Mesendoderm (in vitro differentiated cells): ENCODE data around the gene CNTN2. TPM values are rescaled to one million over a fixed set of nuclear protein-coding genes. Genes with fewer than 3 reads are reported as not detected.
A peak's percentile ranks its signal among the peaks of the same experiment; 100 is the strongest.

Source experiments
- DNase-seq: peaks from one replicate; pipeline ENCODE4 v3.0.0; 2013
- H2AK5ac ChIP-seq: 2 replicates; pipeline ENCODE4 v1.6.1; 2013; ENCODE audit warnings: low read length, inconsistent platforms
- H2BK120ac ChIP-seq: 2 replicates; pipeline ENCODE4 v1.6.1; 2013; ENCODE audit warnings: low read depth, mild to moderate bottlenecking, low read length, moderate library complexity, mixed read lengths
- H2BK15ac ChIP-seq: replicated peaks from 2 replicates; pipeline ENCODE4 v1.6.1; 2013; ENCODE audit warnings: low read depth, mild to moderate bottlenecking, moderate library complexity
- H2BK5ac ChIP-seq: 2 replicates; pipeline ENCODE4 v1.6.1; 2013; ENCODE audit warnings: low read length, inconsistent platforms
- H3K18ac ChIP-seq: 2 replicates; pipeline ENCODE4 v1.6.1; 2013; ENCODE audit warnings: mild to moderate bottlenecking, low read length, mixed read lengths
- H3K23ac ChIP-seq: one replicate; pipeline ENCODE4 v1.6.1; 2013; ENCODE audit warnings: low read length
- H3K27ac ChIP-seq: 2 replicates; pipeline ENCODE4 v1.5.1; 2013; ENCODE audit warnings: low read depth, mild to moderate bottlenecking, inconsistent platforms, low read length, moderate library complexity
- H3K27me3 ChIP-seq: 2 replicates; pipeline ENCODE4 v1.6.1; 2013; ENCODE audit warnings: low read length, control low read depth, mild to moderate bottlenecking, inconsistent platforms; ENCODE audit not compliant: insufficient read depth, poor library complexity
- H3K36me3 ChIP-seq: 2 replicates; pipeline ENCODE4 v1.6.1; 2013; ENCODE audit warnings: low read length, inconsistent platforms; ENCODE audit not compliant: control insufficient read depth, insufficient read depth
- H3K4ac ChIP-seq: one replicate; pipeline ENCODE4 v1.6.1; 2013; ENCODE audit warnings: low read depth, mild to moderate bottlenecking, low read length, moderate library complexity
- H3K4me1 ChIP-seq: 2 replicates; pipeline ENCODE4 v1.6.1; 2013; ENCODE audit warnings: low read depth, low read length, inconsistent platforms; ENCODE audit not compliant: control insufficient read depth
- H3K4me2 ChIP-seq: 2 replicates; pipeline ENCODE4 v1.6.1; 2013; ENCODE audit warnings: low read length
- H3K4me3 ChIP-seq: 2 replicates; pipeline ENCODE4 v1.5.1; 2013; ENCODE audit warnings: mild to moderate bottlenecking, low read length
- H3K56ac ChIP-seq: one replicate; pipeline ENCODE4 v1.6.1; 2013; ENCODE audit warnings: low read length
- H3K79me1 ChIP-seq: 2 replicates; pipeline ENCODE4 v1.6.1; 2013; ENCODE audit warnings: low read length, inconsistent platforms
- H3K79me2 ChIP-seq: 2 replicates; pipeline ENCODE4 v1.6.1; 2013; ENCODE audit warnings: mild to moderate bottlenecking, low read length; ENCODE audit not compliant: control insufficient read depth, insufficient read depth
- H3K9ac ChIP-seq: 2 replicates; pipeline ENCODE4 v1.6.1; 2013; ENCODE audit warnings: low read length, inconsistent platforms
- H4K5ac ChIP-seq: one replicate; pipeline ENCODE4 v1.6.1; 2013; ENCODE audit warnings: low read length
- H4K8ac ChIP-seq: one replicate; pipeline ENCODE4 v1.6.1; 2013; ENCODE audit warnings: low read depth, mild to moderate bottlenecking, control low read depth, low read length, moderate library complexity
- WGBS: extraction: QIAGEN DNeasy Blood & Tissue Kit; methylation state at CpG from one replicate; pipeline ENCODE4 v1.1.7; 2013; ENCODE audit warnings: low lambda C conversion rate, missing lambda C conversion rate; ENCODE audit not compliant: insufficient coverage; ENCODE audit errors: extremely low coverage; 5-methylcytosine and 5-hydroxymethylcytosine counted together
- polyA plus RNA-seq, 2 experiments: library from polyadenylated mRNA; stranded (reverse); fragments of 200-250 nt; gene quantifications; one replicate each; pipeline ENCODE4 v1.2.3, GENCODE V29; 2013

Gene CNTN2, protein sequence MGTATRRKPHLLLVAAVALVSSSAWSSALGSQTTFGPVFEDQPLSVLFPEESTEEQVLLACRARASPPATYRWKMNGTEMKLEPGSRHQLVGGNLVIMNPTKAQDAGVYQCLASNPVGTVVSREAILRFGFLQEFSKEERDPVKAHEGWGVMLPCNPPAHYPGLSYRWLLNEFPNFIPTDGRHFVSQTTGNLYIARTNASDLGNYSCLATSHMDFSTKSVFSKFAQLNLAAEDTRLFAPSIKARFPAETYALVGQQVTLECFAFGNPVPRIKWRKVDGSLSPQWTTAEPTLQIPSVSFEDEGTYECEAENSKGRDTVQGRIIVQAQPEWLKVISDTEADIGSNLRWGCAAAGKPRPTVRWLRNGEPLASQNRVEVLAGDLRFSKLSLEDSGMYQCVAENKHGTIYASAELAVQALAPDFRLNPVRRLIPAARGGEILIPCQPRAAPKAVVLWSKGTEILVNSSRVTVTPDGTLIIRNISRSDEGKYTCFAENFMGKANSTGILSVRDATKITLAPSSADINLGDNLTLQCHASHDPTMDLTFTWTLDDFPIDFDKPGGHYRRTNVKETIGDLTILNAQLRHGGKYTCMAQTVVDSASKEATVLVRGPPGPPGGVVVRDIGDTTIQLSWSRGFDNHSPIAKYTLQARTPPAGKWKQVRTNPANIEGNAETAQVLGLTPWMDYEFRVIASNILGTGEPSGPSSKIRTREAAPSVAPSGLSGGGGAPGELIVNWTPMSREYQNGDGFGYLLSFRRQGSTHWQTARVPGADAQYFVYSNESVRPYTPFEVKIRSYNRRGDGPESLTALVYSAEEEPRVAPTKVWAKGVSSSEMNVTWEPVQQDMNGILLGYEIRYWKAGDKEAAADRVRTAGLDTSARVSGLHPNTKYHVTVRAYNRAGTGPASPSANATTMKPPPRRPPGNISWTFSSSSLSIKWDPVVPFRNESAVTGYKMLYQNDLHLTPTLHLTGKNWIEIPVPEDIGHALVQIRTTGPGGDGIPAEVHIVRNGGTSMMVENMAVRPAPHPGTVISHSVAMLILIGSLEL
- 0.49 TPM for polyA plus RNA-seq (2013, experiment 1 of 2)
- polyA plus RNA-seq (2013, experiment 2 of 2), result 0.53 TPM

DNA sequence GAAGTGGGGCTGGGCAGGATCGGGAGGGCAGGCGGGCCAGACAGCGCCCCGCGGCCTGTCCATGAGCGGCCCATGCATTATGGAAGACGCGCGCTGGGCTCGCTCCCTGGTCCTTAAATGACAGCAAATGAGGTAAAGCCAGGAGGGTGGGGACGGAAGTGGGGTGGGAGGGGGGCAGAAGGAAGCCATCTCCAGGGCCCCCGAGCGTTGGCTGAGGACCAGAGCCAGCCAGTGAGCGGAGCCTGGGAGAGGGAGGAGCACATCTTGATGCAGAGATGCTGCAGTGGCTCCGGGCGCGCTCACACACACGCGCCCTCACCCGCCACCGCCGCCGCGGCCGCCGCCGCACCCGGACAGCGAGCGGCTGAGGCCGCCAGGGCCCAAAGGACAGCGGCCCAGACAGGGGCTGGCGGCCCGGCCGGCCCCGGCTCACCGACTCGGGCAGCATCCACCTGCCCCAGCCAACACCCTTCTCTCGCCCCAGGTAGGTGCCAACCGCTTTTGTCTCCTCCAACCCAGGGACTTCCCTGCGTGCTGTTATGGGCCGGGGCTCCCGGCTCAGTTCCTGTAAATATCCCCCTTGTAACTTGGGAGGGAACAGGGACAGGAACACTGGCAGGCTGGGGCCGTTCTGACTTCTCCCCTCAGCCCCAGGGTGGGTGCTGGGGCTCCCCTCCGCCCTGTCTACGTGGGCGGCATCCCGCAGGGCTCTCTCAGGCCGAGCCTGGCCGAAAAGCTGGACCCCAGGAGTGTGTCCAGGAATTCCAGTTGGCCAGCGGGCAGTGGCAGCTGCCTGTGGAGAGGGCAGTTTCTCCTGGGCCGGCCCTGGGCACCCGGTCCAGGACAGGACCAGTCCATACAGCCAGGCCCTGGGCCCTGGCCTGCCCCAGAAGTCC lies at the start of gene CNTN2:
Gene CNTN2, plus strand, starts transcription at position 302 of the 896 bp plus-strand sequence. CDS start 9,974 bp downstream, outside the sequence.
- Histone ChIP-seq H3K27me3 (peaks cover 10% of the 10 kb centered on the region), H3K27ac (no peak within 1 kb of the TSS), H3K4me1 (no peaks in the 10 kb centered on the region), H3K9ac (no peak within 1 kb of the TSS), H3K36me3 (no peaks in the 10 kb centered on the region), H2BK5ac (no peak within 1 kb of the TSS), H3K4me3 (no peak within 1 kb of the TSS), H2BK120ac (no peak within 1 kb of the TSS), H3K4ac (no peak within 1 kb of the TSS), H4K5ac (no peak within 1 kb of the TSS), H4K8ac (no peak within 1 kb of the TSS), H3K4me2 (no peak within 1 kb of the TSS), H3K79me1 (no peaks in the 10 kb centered on the region), H3K18ac (no peak within 1 kb of the TSS), H2AK5ac (no peak within 1 kb of the TSS), H3K56ac (no peak within 1 kb of the TSS), H3K23ac (peak within 1 kb of the TSS; percentile 45), H3K79me2 (no peaks in the 10 kb centered on the region), H2BK15ac (no peak within 1 kb of the TSS)
- peak; percentile 42 for DNase-seq
- WGBS, result no CpG with 5 or more reads among the region's 53 CpGs

DNA sequence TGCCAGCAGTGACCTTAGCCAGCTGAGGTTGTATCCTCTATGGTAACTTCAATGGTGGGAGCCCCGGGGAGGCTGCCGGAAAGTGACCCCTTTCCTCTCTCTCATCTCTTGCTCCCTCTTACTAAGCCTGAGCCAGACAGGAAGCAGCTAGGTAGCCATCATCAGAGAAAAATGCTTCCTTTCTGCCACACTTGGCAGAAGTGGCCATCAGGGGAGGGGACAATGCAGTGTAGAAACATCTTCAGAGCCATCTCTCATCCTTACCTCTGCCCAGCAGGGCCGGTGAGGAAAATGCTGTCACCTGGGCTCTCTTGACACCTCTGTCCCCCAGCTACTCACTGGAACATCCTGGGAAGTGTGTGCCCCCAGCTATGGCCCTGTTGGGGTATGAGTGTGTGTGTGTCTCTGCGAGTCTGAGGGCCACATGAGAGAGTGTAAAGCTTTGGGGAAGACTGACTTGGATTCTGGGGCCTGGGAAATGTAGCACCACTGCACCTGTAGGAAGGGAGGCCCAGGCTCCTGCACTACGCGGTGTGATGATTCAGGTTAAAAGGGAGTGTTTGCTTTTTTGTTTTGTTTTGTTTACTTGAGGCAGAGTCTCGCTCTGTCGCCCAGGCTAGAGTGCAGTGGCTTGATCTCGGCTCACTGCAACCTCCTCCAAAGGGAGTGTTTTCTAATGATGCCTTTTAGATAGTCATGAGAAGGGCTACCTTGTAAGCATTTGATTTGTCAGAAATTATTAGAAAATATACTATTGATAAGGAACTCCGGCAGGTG lies 48.7 kb upstream of the CNTN2 start:
- DNase-seq, result no peak
- no peak overlapping the region for H3K23ac ChIP-seq
- H2BK15ac ChIP-seq, result no peak overlapping the region
- H3K36me3 ChIP-seq, result no peaks in the 10 kb centered on the region
- H4K8ac ChIP-seq, result no peak overlapping the region
- H3K4me1 ChIP-seq, result peaks cover 10% of the 10 kb centered on the region
- no peak overlapping the region for H3K9ac ChIP-seq
- H3K56ac ChIP-seq, result no peak overlapping the region
- no peak overlapping the region for H3K4me3 ChIP-seq
- H3K18ac ChIP-seq, result no peak overlapping the region
- H3K27ac ChIP-seq, result no peak overlapping the region
- H2BK5ac ChIP-seq, result no peak overlapping the region
- WGBS, result no CpG with 5 or more reads among the region's 10 CpGs
- H3K4me2 ChIP-seq, result no peak overlapping the region
- no peak overlapping the region for H2BK120ac ChIP-seq
- H3K27me3 ChIP-seq, result no peaks in the 10 kb centered on the region
- H3K79me2 ChIP-seq, result no peaks in the 10 kb centered on the region
- no peak overlapping the region for H2AK5ac ChIP-seq
- H4K5ac ChIP-seq, result no peak overlapping the region
- H3K4ac ChIP-seq, result no peak overlapping the region
- no peaks in the 10 kb centered on the region for H3K79me1 ChIP-seq

DNA sequence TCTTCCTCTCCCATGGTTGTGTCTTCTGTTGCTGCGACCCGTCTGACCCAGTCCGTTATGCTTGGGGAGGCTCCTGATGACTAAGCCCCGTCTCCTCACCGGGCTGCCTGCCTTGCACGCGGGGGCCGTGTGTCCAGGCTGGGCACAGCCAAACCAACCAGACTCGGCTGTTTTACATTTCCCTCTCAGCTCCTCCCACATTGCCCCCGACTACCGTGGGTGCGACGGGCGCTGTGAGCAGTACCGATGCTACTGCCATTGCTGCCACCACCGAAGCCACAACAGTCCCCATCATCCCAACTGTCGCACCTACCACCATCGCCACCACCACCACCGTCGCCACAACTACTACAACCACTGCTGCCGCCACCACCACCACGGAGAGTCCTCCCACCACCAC lies 46.0 kb upstream of the CNTN2 start:
- Histone ChIP-seq H3K4me2 (no peak overlapping the region), H3K9ac (no peak overlapping the region), H3K4ac (no peak overlapping the region), H4K5ac (no peak overlapping the region), H3K56ac (no peak overlapping the region), H3K27me3 (no peaks in the 10 kb centered on the region), H2AK5ac (no peak overlapping the region), H3K23ac (no peak overlapping the region), H3K27ac (no peak overlapping the region), H3K36me3 (no peaks in the 10 kb centered on the region), H2BK15ac (no peak overlapping the region), H3K79me2 (no peaks in the 10 kb centered on the region), H3K4me3 (no peak overlapping the region), H2BK5ac (no peak overlapping the region), H4K8ac (no peak overlapping the region), H3K4me1 (no peaks in the 10 kb centered on the region), H3K18ac (no peak overlapping the region), H3K79me1 (no peaks in the 10 kb centered on the region), H2BK120ac (no peak overlapping the region)
- WGBS, result no CpG with 5 or more reads among the region's 22 CpGs
- DNase-seq, result no peak

DNA sequence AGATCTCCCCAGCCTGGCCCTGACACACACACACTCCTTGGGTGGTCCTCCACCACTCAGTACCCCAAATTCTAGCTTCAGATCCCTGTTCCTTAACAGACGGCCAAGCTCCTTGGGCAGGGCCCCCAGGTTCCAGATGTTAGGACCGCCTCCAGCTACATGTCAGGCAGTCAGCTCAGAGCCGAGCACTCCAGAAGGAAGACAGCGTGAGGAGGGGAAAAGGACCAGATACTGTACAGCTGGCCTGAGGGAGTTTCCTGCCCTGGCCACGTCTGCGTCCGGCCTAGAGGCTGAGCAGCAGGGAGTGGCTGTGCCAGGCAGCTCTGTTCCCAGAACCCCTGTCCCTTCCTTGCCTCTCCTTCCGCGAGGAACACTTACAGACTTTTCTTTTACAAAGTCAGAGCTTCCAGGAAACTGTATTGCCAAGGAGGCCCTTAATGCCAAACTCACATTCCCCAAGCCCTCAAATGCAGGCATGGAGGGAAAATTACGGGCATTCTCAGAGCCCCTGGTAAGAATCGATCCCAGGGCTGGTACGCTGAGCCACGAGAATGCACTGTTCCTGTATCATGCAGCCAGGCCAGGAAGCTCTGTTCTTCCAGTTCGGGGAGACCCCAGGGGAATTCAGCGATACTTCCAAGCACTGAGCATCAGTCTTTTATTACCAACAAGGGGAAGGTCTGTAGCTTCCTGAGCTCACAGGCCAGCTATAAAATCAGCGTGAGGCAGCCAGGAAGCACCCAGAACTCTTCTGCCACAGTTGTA lies 45.2 kb upstream of the CNTN2 start:
- H3K27me3 ChIP-seq, result no peaks in the 10 kb centered on the region
- H3K79me1 ChIP-seq, result no peaks in the 10 kb centered on the region
- no peak overlapping the region for H4K5ac ChIP-seq
- WGBS, result no CpG with 5 or more reads among the region's 16 CpGs
- no peaks in the 10 kb centered on the region for H3K36me3 ChIP-seq
- H3K4ac ChIP-seq, result no peak overlapping the region
- H3K9ac ChIP-seq, result no peak overlapping the region
- no peak overlapping the region for H3K27ac ChIP-seq
- no peak overlapping the region for H3K23ac ChIP-seq
- no peak overlapping the region for H3K4me2 ChIP-seq
- no peak overlapping the region for H2BK15ac ChIP-seq
- H3K18ac ChIP-seq, result no peak overlapping the region
- no peak for DNase-seq
- no peaks in the 10 kb centered on the region for H3K4me1 ChIP-seq
- H3K4me3 ChIP-seq, result no peak overlapping the region
- H3K56ac ChIP-seq, result no peak overlapping the region
- no peak overlapping the region for H4K8ac ChIP-seq
- no peaks in the 10 kb centered on the region for H3K79me2 ChIP-seq
- no peak overlapping the region for H2BK120ac ChIP-seq
- no peak overlapping the region for H2AK5ac ChIP-seq
- no peak overlapping the region for H2BK5ac ChIP-seq
